Muscle of arm (tissue), 14 donors: ENCODE measurements around the gene NSG1. TPM values are rescaled to one million over a fixed set of nuclear protein-coding genes. Genes with fewer than 3 reads are reported as not detected.
"Not testable (repeated sequence)": the region's sequence is repeated elsewhere in the genome, so short reads cannot be mapped to it uniquely, and the experiment has no call there.

ENCODE experiments used
- DNase-seq: peaks from one replicate; pipeline ENCODE4 v3.0.0-alpha.2; 2013
- long read RNA-seq, 11 donors: transcript quantifications; one replicate each; lab custom pipeline, GENCODE V29; 2026
- polyA plus RNA-seq, 12 donors: library from polyadenylated mRNA; unstranded; fragments of 120-200 nt; gene quantifications; one replicate each; pipeline ENCODE4 v1.2.1, GENCODE V29; 2013; ENCODE audit not compliant: insufficient read length in 12 of 12

The NSG1 gene
- 10 to 100 TPM in 2 of 12 donors, 1 to 10 TPM in 9, not detected in 1; 1.3 to 40.3 (median 3.5) TPM for polyA plus RNA-seq
- long read RNA-seq, donor 1, transcript NSG1-203 (5 exons, 2,254 nt), result major isoform, 5 of 79 reads
- long read RNA-seq, donor 1, partial matches to known transcripts, result 70 of 79 reads
- long read RNA-seq, donor 1, other reads (novel, unspliced or antisense), result 0 of 79 reads
- long read RNA-seq, donor 2, partial matches to known transcripts, result 0 of 2 reads
- long read RNA-seq, donor 2, other reads (novel, unspliced or antisense), result 0 of 2 reads
- long read RNA-seq, donor 3, result 0 reads
- long read RNA-seq, donor 4, result 0 reads
- long read RNA-seq, donor 5, result 0 reads
- long read RNA-seq, donor 6, partial matches to known transcripts, result 0 of 1 reads
- long read RNA-seq, donor 6, other reads (novel, unspliced or antisense), result 0 of 1 reads
- long read RNA-seq, donor 7, result 0 reads
- long read RNA-seq, donor 8, partial matches to known transcripts, result 7 of 7 reads
- long read RNA-seq, donor 8, other reads (novel, unspliced or antisense), result 0 of 7 reads
- long read RNA-seq, donor 9, partial matches to known transcripts, result 0 of 1 reads
- long read RNA-seq, donor 9, other reads (novel, unspliced or antisense), result 0 of 1 reads
- long read RNA-seq, donor 10, result 0 reads
- long read RNA-seq, donor 11, partial matches to known transcripts, result 0 of 2 reads
- long read RNA-seq, donor 11, other reads (novel, unspliced or antisense), result 0 of 2 reads

DNA sequence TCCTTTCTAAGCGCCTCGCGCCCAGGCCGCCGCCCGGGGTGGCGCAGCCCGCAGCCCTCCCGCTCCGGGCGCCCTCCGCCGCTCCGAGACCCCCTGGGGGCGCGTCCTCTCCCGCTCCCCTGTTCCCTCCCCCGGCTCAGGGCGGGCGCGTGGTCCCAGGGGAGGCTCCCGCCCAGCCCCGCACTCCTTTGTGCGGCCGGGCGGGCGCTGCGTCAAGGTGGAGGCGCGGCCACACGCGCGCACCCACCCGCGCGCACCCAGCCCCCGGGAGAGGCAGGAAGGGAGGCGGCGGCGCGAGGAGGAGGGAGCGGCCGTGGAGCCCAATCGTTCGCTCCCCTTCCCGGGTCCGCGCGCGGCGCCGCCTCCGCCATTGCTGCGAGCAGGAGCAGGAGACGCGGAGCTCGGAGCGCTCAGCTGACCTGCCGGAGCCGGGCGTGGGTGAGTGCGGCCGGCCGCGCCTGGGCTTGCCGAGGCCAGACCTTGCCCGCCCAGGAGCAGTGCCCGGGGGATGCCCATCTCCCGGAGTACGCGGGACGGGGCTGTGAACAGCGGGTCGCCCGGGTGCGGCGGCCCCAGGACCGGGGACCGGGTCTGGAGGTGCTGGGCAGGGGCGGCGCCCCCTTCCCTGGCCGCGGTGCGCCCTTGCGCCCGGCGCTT, at the start of gene NSG1:
Gene NSG1, plus strand, starts transcription at position 367 of the 657 bp plus-strand sequence. CDS start 528 bp downstream, outside the sequence.
- no peak for DNase-seq

- no peak for DNase-seq
Measured at GRCh38 chr4:4338210-4339001, 48.5 kb upstream of the NSG1 start.

- DNase-seq, result no peak
Measured at GRCh38 chr4:4339504-4340085, 47.3 kb upstream of the NSG1 start.

DNA sequence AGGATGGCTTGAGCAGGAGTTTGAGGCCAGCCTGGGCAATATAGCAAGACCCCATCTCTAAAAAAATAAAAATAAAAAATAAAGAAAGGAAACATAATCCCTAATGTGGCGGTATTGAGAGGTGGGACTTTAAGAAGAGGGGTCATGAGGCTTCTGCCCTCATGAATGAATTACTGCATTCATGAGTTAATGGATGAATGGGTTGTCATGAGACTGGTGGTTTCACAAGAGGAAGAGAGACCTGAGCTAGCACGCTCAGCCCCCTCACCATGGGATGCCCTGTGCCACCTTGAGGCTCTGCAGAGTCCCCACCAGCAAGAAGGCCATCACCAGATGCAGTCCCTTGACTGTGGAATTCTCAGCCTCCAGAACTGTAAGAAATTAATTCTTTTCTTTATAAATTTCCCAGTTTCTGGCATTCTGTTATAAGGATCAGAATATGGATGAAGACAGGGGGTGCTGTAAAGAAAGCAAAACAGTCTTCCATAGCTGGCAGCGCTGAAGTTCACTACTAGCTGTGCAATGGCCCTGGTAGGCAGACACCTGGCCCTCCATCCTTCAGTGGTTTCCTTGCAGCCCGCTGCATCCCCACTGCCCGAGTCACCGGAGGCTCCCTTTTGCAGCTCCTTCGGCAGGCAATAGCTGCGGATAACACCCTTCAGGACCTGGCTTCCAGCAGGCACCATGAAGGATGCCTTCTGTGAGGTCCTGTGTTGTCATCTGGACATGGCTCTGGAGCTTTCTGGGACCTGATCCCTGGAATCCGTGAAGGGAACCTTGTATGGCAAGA, 44.8 kb upstream of the NSG1 start:
- no peak for DNase-seq

DNA sequence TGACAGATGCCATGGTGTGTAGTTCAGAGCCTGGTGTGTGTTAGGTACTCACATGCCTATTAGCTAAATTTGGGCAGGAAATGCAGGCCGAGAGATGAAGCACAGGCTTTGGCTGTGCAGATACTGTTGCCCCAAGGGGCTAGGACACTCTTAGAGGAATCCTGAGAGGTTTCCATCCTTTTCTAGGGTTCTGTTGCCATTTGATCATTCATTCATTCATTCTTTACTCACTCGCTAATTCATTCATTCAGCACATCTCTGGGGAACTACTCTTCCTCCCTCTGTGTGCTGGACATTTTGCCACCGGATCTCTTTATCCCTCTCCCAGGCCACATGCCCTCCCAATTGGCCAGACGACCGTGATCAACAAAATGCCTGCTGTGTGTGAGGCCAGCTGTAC, 43.9 kb upstream of the NSG1 start:
- DNase-seq, result no peak

DNA sequence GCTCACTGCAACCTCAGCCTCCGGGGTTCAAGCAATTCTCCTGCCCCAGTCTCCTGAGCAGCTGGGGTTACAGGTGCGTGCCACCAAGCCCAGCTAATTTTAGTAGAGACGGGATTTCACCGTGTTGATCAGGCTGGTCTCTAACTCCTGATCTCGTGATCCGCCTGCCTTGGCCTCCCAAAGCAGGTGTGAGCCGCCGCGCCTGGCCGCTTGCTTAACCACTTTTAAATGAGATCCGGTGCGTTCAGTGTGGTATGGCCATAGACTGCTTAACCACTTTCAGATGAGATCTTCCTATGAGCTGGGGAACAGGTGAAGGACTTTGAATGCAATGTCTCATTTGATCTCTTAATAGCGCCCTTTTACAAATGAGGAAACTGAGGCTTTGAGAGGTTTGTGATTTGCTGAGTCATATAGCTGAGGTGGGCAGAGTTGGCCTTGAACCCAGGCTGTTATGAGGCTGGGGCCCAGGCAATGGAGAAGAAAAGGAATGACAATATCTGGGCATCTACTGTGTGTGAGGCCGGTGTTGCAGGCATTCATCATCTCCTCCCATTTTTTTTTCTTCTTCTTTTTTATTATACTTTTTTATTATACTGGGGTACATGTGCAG, 41.9 kb upstream of the NSG1 start:
- DNase-seq, result no peak

- no peak for DNase-seq
Measured at GRCh38 chr4:4347585-4347984, 39.3 kb upstream of the NSG1 start.

DNA sequence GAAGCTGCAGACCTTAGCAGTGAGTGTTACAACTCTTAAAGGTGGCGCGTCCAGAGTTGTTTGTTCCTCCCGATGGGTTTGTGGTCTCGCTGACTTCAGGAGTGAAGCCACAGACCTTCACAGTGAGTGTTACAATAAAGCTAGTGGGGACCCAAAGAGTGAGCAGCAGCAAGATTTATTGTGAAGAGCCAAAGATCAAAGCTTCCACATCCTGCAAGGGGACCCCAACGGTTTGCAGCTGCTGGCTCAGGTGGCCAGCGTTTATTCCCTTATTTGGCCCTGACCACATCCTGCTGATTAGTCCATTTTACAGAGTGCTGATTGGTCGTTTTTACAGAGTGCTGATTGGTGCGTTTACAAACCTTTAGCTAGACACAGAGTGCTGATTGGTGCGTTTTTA, 38.3 kb upstream of the NSG1 start:
- DNase-seq, result not testable (repeated sequence)

DNA sequence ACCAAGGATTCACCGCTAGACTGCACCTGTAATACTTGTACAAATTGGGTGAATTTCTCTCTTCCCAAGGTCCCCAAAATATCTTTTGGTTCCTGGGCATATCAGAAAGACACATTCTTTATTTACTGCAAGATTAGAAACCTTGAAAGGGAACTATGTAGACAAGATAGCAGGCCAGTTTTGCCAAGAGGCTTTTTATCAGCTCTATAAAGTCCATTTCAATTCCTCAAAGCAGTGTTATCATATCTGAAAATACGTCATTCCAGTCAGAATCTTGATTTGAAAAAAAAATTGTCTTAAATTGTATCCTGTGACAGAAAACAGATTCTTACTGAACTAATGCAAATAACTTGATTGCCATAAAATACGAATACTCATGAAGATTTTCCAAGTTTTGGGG, 37.0 kb upstream of the NSG1 start:
- DNase-seq, result no peak

DNA sequence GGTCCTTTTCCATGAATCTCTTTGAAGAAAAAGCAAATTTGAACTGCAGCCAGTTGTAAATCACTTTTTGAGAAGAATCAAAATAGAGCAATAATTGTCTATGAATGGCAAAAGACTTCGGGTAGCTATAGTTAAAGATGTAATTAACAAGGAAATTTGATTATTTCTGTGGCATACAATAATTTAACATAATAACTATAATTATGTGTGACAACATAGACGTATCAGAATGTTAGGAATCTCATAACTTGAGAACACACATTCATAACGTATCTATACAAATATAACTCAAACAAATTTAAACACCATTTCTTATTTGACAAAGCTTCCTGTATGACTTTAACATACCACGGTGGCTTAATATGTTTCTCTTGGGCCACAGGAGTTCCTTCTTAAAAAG, 36.0 kb upstream of the NSG1 start:
- DNase-seq, result no peak

DNA sequence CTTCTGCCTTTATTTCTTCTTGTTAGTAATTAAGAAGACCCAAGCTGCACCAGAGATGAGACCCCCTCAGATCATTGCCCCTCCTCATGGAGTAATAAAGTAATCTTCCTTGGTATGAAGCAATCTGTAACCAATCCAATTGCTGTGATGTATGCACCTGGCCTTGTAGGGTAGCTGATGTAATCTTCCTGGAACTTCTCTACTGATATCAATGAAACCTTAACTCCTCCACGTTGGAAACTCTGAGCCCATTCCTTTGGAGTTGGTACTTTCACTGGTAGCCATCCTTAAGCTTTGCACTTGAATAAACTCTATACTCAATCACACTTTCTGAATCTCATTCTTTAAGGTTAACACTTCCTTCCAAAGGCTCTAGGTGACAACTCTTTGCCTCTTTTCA, 31.6 kb upstream of the NSG1 start:
- DNase-seq, result no peak

DNA sequence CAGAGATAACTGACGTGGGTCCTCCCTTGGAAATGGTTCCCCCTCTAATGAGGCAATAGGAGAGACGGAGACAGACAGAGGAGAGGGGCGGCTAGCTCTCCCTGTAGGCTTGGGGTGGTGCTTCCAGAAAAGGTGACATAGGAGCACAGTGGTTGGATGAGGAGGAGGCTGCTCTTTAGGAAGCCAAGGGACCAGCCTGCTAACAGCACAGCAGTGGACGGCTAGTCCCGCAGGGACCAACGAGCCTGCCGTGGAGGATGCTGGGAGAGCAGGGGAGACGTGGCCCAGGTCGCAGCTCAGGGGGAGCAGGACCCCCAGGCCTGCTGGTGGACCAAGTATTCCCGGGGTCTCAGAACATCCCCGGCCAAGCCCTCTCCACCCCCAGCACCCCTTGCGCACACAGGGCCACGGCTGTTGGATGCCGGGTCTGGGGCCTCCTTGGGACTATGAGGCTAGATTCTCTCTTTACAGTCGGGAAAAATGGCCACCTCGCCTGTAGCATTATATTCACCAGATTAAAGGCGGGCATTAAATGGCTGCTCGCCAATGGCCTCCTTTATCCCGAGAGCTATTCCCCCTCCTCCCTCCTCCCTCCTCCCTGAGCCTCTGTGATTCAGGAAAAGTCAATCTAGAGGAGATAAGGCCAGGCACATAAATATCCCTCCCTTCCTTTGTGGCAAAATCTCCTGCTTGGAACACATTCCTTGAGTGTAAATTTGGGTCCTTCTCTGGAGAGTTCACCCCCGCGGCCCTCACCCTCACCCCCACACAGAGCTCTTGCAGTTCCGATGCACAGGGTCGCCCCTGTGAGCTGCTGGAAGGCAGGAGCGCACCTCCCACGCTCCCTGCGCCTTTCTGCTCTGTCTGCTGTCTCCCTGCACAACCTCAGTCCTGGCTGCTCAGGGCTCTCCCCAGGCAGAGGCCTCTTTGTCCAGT, 30.5 kb upstream of the NSG1 start:
- no peak for DNase-seq

- no peak for DNase-seq
Measured at GRCh38 chr4:4358093-4358854, 28.6 kb upstream of the NSG1 start.

DNA sequence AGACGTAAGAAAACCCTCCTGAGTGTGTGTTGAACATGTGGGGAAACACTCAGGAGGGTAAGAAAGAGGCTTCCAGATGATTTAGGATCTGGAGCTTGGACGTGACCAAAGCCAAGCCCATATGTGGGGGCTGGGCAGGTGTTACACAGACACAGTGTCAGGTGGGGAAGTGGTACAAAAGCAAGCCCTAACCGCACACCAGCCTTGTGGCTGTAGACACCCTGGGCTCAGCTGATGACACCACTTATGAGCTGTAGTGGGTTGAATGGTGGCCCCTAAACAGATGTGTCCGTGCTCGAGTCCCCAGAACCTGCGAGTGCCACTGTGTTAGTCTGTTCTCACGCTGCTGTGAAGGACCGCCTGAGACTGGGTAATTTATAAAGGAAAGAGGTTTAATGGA, 25.0 kb upstream of the NSG1 start:
- no peak for DNase-seq

GRCh38 chr4:4362991-4363697, 23.8 kb upstream of the NSG1 start:
- no peak for DNase-seq

GRCh38 chr4:4364061-4364460, 22.8 kb upstream of the NSG1 start:
- no peak for DNase-seq

GRCh38 chr4:4364486-4365208, 22.3 kb upstream of the NSG1 start:
- no peak for DNase-seq
